IMR-90 (cell line): ENCODE results near the gene SMIM43. TPM values are rescaled to one million over a fixed set of nuclear protein-coding genes. Genes with fewer than 3 reads are reported as not detected.

Experiments used
- ATAC-seq: fragments of 200-7000 bp; cut with Tn5 transposase; 2 replicates; pipeline ENCODE4 v1.9.1; 2020; ENCODE audit warnings: low read depth, mild to moderate bottlenecking, moderate library complexity
- BruUV-seq: library from RNA; stranded (reverse); fragments of 400-500 nt; replicated peaks from 2 replicates; lab custom pipeline; 2021; lab: Mats Ljungman, UMichigan
- CTCF ChIA-PET: fragments of 300-600 bp; formaldehyde crosslinking; extraction: SDS; loops from one replicate; lab custom pipeline; 2021; ENCODE audit warnings: antibody characterized with exemption; lab: Yijun Ruan, JAX
- POLR2A ChIA-PET: fragments of 300-600 bp; sonication (Branson Sonifier 250); formaldehyde crosslinking; loops from one replicate; lab custom pipeline; 2022; ENCODE audit warnings: antibody characterized with exemption; ENCODE audit not compliant: unreplicated experiment; lab: Charles Lee
- DNase-seq: peaks from one replicate; pipeline ENCODE4 v3.0.0; 2013
- H2AFZ ChIP-seq: replicated peaks from 2 replicates; pipeline ENCODE3; 2013; ENCODE audit warnings: low read length, mild to moderate bottlenecking; ENCODE audit not compliant: poor library complexity
- H2AK5ac ChIP-seq: 2 replicates; pipeline ENCODE4 v1.6.1; 2013; ENCODE audit warnings: low read depth, low read length, inconsistent platforms
- H2AK9ac ChIP-seq: replicated peaks from 2 replicates; pipeline ENCODE3; 2013; ENCODE audit warnings: mild to moderate bottlenecking, low read depth, low read length, moderate library complexity; ENCODE audit not compliant: poor library complexity
- H2BK120ac ChIP-seq: 2 replicates; pipeline ENCODE4 v1.6.1; 2013; ENCODE audit warnings: low read depth, low read length, inconsistent platforms
- H2BK15ac ChIP-seq: 3 replicates; pipeline ENCODE4 v1.6.1; 2013; ENCODE audit warnings: low read depth, low read length, inconsistent platforms
- H2BK20ac ChIP-seq: 2 replicates; pipeline ENCODE4 v1.6.1; 2013; ENCODE audit warnings: low read depth, mild to moderate bottlenecking, inconsistent platforms, low read length, moderate library complexity
- H2BK5ac ChIP-seq: 2 replicates; pipeline ENCODE4 v1.6.1; 2013; ENCODE audit warnings: mild to moderate bottlenecking, low read depth, low read length, inconsistent platforms; ENCODE audit not compliant: poor library complexity, severe bottlenecking
- H3K14ac ChIP-seq: replicated peaks from 2 replicates; pipeline ENCODE4 v1.6.1; 2013; ENCODE audit warnings: low read depth, low read length, inconsistent platforms
- H3K18ac ChIP-seq: 2 replicates; pipeline ENCODE4 v1.6.1; 2013; ENCODE audit warnings: low read depth, low read length, control low read depth
- H3K23ac ChIP-seq: 2 replicates; pipeline ENCODE4 v1.6.1; 2013; ENCODE audit warnings: low read depth, low read length, inconsistent platforms
- H3K27ac ChIP-seq: 2 replicates; pipeline ENCODE4 v1.5.1; 2013; ENCODE audit warnings: mild to moderate bottlenecking, control low read depth, low read length; ENCODE audit not compliant: insufficient read depth
- H3K27me3 ChIP-seq: 2 replicates; pipeline ENCODE4 v1.6.1; 2013; ENCODE audit warnings: low read length; ENCODE audit not compliant: control insufficient read depth, insufficient read depth
- H3K36me3 ChIP-seq: 2 replicates; pipeline ENCODE4 v1.6.1; 2013; ENCODE audit warnings: low read length, mixed read lengths; ENCODE audit not compliant: control insufficient read depth, insufficient read depth
- H3K4ac ChIP-seq: 2 replicates; pipeline ENCODE4 v1.6.1; 2013; ENCODE audit warnings: low read depth, low read length, inconsistent platforms
- H3K4me1 ChIP-seq: 2 replicates; pipeline ENCODE4 v1.6.1; 2013; ENCODE audit warnings: low read length, mixed read lengths; ENCODE audit not compliant: control insufficient read depth, insufficient read depth
- H3K4me2 ChIP-seq: 2 replicates; pipeline ENCODE4 v1.6.1; 2013; ENCODE audit warnings: low read depth, mild to moderate bottlenecking, control low read depth, low read length, moderate library complexity
- H3K4me3 ChIP-seq: 2 replicates; pipeline ENCODE4 v1.5.1; 2013; ENCODE audit warnings: low read depth, mild to moderate bottlenecking, control low read depth, low read length, moderate library complexity; ENCODE audit not compliant: insufficient read depth
- H3K56ac ChIP-seq: 2 replicates; pipeline ENCODE4 v1.6.1; 2013; ENCODE audit warnings: low read length, inconsistent platforms; ENCODE audit not compliant: insufficient read depth; ENCODE audit errors: extremely low read depth
- H3K79me1 ChIP-seq, 2 experiments: 2 replicates each; pipeline ENCODE4 v1.6.1; 2013; ENCODE audit warnings: low read length in 2 of 2, inconsistent platforms in 1 of 2, low read depth in 1 of 2
- H3K9ac ChIP-seq: 2 replicates; pipeline ENCODE4 v1.6.1; 2013; ENCODE audit warnings: low read depth, low read length, control low read depth
- H3K9me1 ChIP-seq: 2 replicates; pipeline ENCODE4 v1.6.1; 2013; ENCODE audit warnings: low read length, inconsistent platforms; ENCODE audit not compliant: insufficient read depth
- H3K9me3 ChIP-seq: 2 replicates; pipeline ENCODE4 v1.6.1; 2013; ENCODE audit warnings: low read length; ENCODE audit not compliant: control insufficient read depth, insufficient read depth
- H4K20me1 ChIP-seq: 2 replicates; pipeline ENCODE4 v1.6.1; 2013; ENCODE audit warnings: low read length, inconsistent platforms; ENCODE audit not compliant: insufficient read depth
- H4K5ac ChIP-seq: 2 replicates; pipeline ENCODE4 v1.6.1; 2013; ENCODE audit warnings: mild to moderate bottlenecking, low read depth, low read length, control low read depth
- H4K8ac ChIP-seq, 2 experiments: 2 replicates each; pipeline ENCODE4 v1.6.1; 2013; ENCODE audit warnings: low read depth in 2 of 2, low read length in 2 of 2, control low read depth in 1 of 2, inconsistent platforms in 1 of 2
- H4K91ac ChIP-seq: 2 replicates; pipeline ENCODE4 v1.6.1; 2013; ENCODE audit warnings: low read depth, low read length, inconsistent platforms; ENCODE audit not compliant: insufficient read depth
- BHLHE40 ChIP-seq: fragments of 150-350 bp; IDR thresholded peaks from 2 replicates; pipeline ENCODE4 v1.6.1; 2016; ENCODE audit warnings: mild to moderate bottlenecking, low read depth, low read length
- CEBPB ChIP-seq: IDR thresholded peaks from 2 replicates; pipeline ENCODE4 v1.6.1; 2012; ENCODE audit warnings: low read depth, low read length, improper control_type of control experiment
- CHD1 ChIP-seq: IDR thresholded peaks from 2 replicates; pipeline ENCODE4 v1.6.1; 2012; ENCODE audit warnings: low read depth, low read length, improper control_type of control experiment
- MXI1 ChIP-seq: IDR thresholded peaks from 2 replicates; pipeline ENCODE4 v1.6.1; 2012; ENCODE audit warnings: low read depth, mild to moderate bottlenecking, low read length, moderate library complexity, borderline replicate concordance
- RAD21 ChIP-seq: IDR thresholded peaks from 2 replicates; pipeline ENCODE4 v1.6.1; 2012; ENCODE audit warnings: low read length, improper control_type of control experiment
- RCOR1 ChIP-seq: IDR thresholded peaks from 2 replicates; pipeline ENCODE4 v1.6.1; 2012; ENCODE audit warnings: mild to moderate bottlenecking, low read length, improper control_type of control experiment; ENCODE audit not compliant: insufficient replicate concordance
- RFX5 ChIP-seq: IDR thresholded peaks from 2 replicates; pipeline ENCODE4 v1.8.0; 2012; ENCODE audit warnings: low read depth, mild to moderate bottlenecking, low read length, moderate library complexity
- SMC3 ChIP-seq: fragments of 150-350 bp; IDR thresholded peaks from 2 replicates; pipeline ENCODE4 v1.6.1; 2016; ENCODE audit warnings: low read depth, mild to moderate bottlenecking, antibody characterized with exemption, low read length, moderate library complexity
- USF2 ChIP-seq: fragments of 150-350 bp; IDR thresholded peaks from 2 replicates; pipeline ENCODE4 v1.6.1; 2017; ENCODE audit warnings: mild to moderate bottlenecking, antibody characterized with exemption, low read length, low read depth
- WGBS, 2 experiments: methylation state at CpG; one replicate each; pipeline versions ENCODE4 v1.1.5 to v1.1.7; 2013; ENCODE audit warnings: missing lambda C conversion rate in 2 of 2; ENCODE audit not compliant: insufficient read length in 1 of 2; ENCODE audit errors: extremely low coverage in 2 of 2; 5-methylcytosine and 5-hydroxymethylcytosine counted together
- dilution Hi-C: fragments of 300-500 bp; cut with HindIII; formaldehyde crosslinking; loops from one replicate; pipeline ENCODE4 v1.14.3; 2018; ENCODE audit warnings: low sequenced_read_pairs; ENCODE audit not compliant: unreplicated experiment
- in situ Hi-C: fragments of 300-500 bp; cut with MboI; formaldehyde crosslinking; loops from 3 replicates; pipeline ENCODE4 v1.14.3; 2019; ENCODE audit warnings: low sequenced_read_pairs, inconsistent platforms, mixed read lengths
- intact Hi-C: fragments of 100-400 bp; cut with micrococcal nuclease; formaldehyde crosslinking; loops from 2 replicates; pipeline ENCODE4 v1.10.0; 2022
- polyA plus RNA-seq, 3 experiments: library from polyadenylated mRNA; depleted of rRNA; stranded (reverse); fragments of >200 nt; gene quantifications; 2 replicates each; pipeline ENCODE4 v1.2.3, GENCODE V29; 2012; ENCODE audit warnings: low replicate concordance in 1 of 3
- total RNA-seq: library from RNA; depleted of rRNA; stranded (reverse); fragments of >200 nt; gene quantifications from 2 replicates; pipeline ENCODE4 v1.2.3, GENCODE V29; 2012

Gene SMIM43
- total and polyA plus RNA-seq, 2 of the 4 experiments (the other 2 are of a cell fraction), result 1.4 to 2.8 TPM

- ATAC-seq (peak; percentile 18; the same call in 1 of the 2 replicates), DNase-seq (no peak)
- WGBS, 2 experiments, result 22% methylated on average over 1 of the region's 2 CpGs; no CpG with 5 or more reads in 1 of the 2 experiments
- H3K56ac ChIP-seq, result no peak overlapping the region; the same call in 1 of the 2 replicates
- H3K4me1 ChIP-seq, result peaks cover 16% of the 10 kb centered on the region
- no peaks in the 10 kb centered on the region for H3K9me1 ChIP-seq
- TF ChIP-seq RAD21 (no peak), RFX5 (no peak), CHD1 (no peak), USF2 (no peak), BHLHE40 (no peak), SMC3 (no peak), MXI1 (no peak), CEBPB (no peak), RCOR1 (no peak)
- peak overlapping the region; percentile 92 for H2BK20ac ChIP-seq
- peak overlapping the region; percentile 48; the same call in 1 of the 2 replicates for H3K27ac ChIP-seq
- H3K23ac ChIP-seq, result peak overlapping the region; percentile 74; the same call in 1 of the 2 replicates
- H3K18ac ChIP-seq, result peak overlapping the region; percentile 8
- H3K14ac ChIP-seq, result 0 out of 2 replicates have a peak overlapping the region, but pooled peaks have one; percentile 61
- H2AFZ ChIP-seq, result peak overlapping the region; percentile 6
- peak overlapping the region; percentile 57 for H2BK15ac ChIP-seq
- intact Hi-C loops, result no loop called here
- H3K79me1 ChIP-seq, result no peaks in the 10 kb centered on the region
- ChIA-PET POLR2A (no interaction called here), CTCF (interaction anchor here (1.0 kb wide), 1 partner anchor 12 kb away, joined by 3 read pairs; no protein-coding TSS in a partner anchor)
- H2AK5ac ChIP-seq, result peak overlapping the region; percentile 41
- dilution Hi-C loops, result no loop called here
- H3K36me3 ChIP-seq, result no peaks in the 10 kb centered on the region
- peak overlapping the region; percentile 35 for H4K5ac ChIP-seq
- H3K4me3 ChIP-seq, result no peak overlapping the region
- H3K9ac ChIP-seq, result no peak overlapping the region
- no peak overlapping the region for H3K4me2 ChIP-seq
- in situ Hi-C loops, result loop anchor here (5.0 to 25.0 kb wide), 4 partner anchors 67 to 552 kb away; no protein-coding TSS in a partner anchor
- peak overlapping the region; percentile 92 for H2BK120ac ChIP-seq
- H2AK9ac ChIP-seq, result no peak overlapping the region
- no TSS peak for BruUV-seq
- H3K4ac ChIP-seq, result peak overlapping the region; percentile 75
- peak overlapping the region; percentile 63 for H4K91ac ChIP-seq
- peak overlapping the region; percentile 76 to 78 for H4K8ac ChIP-seq
- H2BK5ac ChIP-seq, result peak overlapping the region; percentile 48
- H3K9me3 ChIP-seq, result no peaks in the 10 kb centered on the region
- H3K27me3 ChIP-seq, result no peaks in the 10 kb centered on the region
- H4K20me1 ChIP-seq, result no peaks in the 10 kb centered on the region
Measured at GRCh38 chr4:121739575-121739974, 25.4 kb downstream of the SMIM43 start.
